NCI-H1417 (cell line): ENCODE results near the gene ATP6V1G3.
"Not testable (repeated sequence)": the region's sequence is repeated elsewhere in the genome, so short reads cannot be mapped to it uniquely, and the experiment has no call there.

Source experiments
- DNase-seq, 3 experiments: peaks; one replicate each; lab custom pipeline; 2025; lab: John Stamatoyannopoulos, UW

ATP6V1G3 gene

GRCh38 chr1:198540580-198540979 lies at the start of gene ATP6V1G3:
Gene ATP6V1G3, minus strand, starts transcription at chr1:198540680. Its CDS starts 30 bp downstream, at chr1:198540650.
- no peak for DNase-seq

- DNase-seq = no peak
Measured at GRCh38 chr1:198588845-198589244, 48.4 kb upstream of the ATP6V1G3 start.

GRCh38 chr1:198584163-198584562 lies 43.7 kb upstream of the ATP6V1G3 start:
- DNase-seq = no peak

- not testable (repeated sequence) for DNase-seq
Measured at GRCh38 chr1:198583209-198583802, 42.8 kb upstream of the ATP6V1G3 start.

GRCh38 chr1:198577444-198577843 lies 37.0 kb upstream of the ATP6V1G3 start:
- DNase-seq = no peak

GRCh38 chr1:198575798-198576641 lies 35.5 kb upstream of the ATP6V1G3 start:
- no peak for DNase-seq

GRCh38 chr1:198575292-198575691 lies 34.8 kb upstream of the ATP6V1G3 start:
- no peak for DNase-seq

GRCh38 chr1:198574325-198574724 lies 33.8 kb upstream of the ATP6V1G3 start:
- no peak for DNase-seq

- DNase-seq = no peak
Measured at GRCh38 chr1:198564716-198565115, 24.2 kb upstream of the ATP6V1G3 start.

GRCh38 chr1:198564157-198564556 lies 23.7 kb upstream of the ATP6V1G3 start:
- DNase-seq = no peak

GRCh38 chr1:198563583-198563982 lies 23.1 kb upstream of the ATP6V1G3 start:
- DNase-seq = no peak

GRCh38 chr1:198560161-198560560 lies 19.7 kb upstream of the ATP6V1G3 start:
- DNase-seq = peak; percentile 12 to 53 (median 17)

GRCh38 chr1:198559362-198559761 lies 18.9 kb upstream of the ATP6V1G3 start:
- DNase-seq = no peak

- DNase-seq = no peak
Measured at GRCh38 chr1:198558402-198558801, 17.9 kb upstream of the ATP6V1G3 start.

GRCh38 chr1:198556971-198557370 lies 16.5 kb upstream of the ATP6V1G3 start:
- no peak for DNase-seq

GRCh38 chr1:198552668-198553416 lies 12.4 kb upstream of the ATP6V1G3 start:
- DNase-seq = no peak

GRCh38 chr1:198550941-198551524 lies 10.6 kb upstream of the ATP6V1G3 start:
- peak in 1 of 3 experiments; percentile 18 for DNase-seq

GRCh38 chr1:198549866-198550265 lies 9.4 kb upstream of the ATP6V1G3 start:
- DNase-seq = no peak

- no peak for DNase-seq
Measured at GRCh38 chr1:198548890-198549289, 8.4 kb upstream of the ATP6V1G3 start.

- no peak for DNase-seq
Measured at GRCh38 chr1:198545156-198545555, 4.7 kb upstream of the ATP6V1G3 start.

GRCh38 chr1:198544265-198544664 lies 3.8 kb upstream of the ATP6V1G3 start:
- DNase-seq = peak in 2 of 3 experiments; percentile 10 to 44

GRCh38 chr1:198543670-198544260 lies 3.3 kb upstream of the ATP6V1G3 start:
- DNase-seq = no peak
